A673 (cell line): Measurements from ENCODE around the gene KCMF1.

Source experiments
- CTCF ChIP-seq: fragments of 300-800, 200-600 bp; sonication (generic); conservative IDR thresholded peaks from 2 replicates; pipeline ENCODE4 v1.5.1; 2017; ENCODE audit warnings: low read depth, mild to moderate bottlenecking, antibody characterized with exemption, low read length, moderate library complexity, mixed read lengths
- EZH2 ChIP-seq: fragments of 200-600 bp; sonication (generic); IDR thresholded peaks from 2 replicates; pipeline ENCODE4 v1.6.1; 2017; ENCODE audit warnings: borderline replicate concordance, low read depth, mild to moderate bottlenecking, mixed read lengths, antibody characterized with exemption, low read length; ENCODE audit not compliant: poor library complexity, severe bottlenecking

- TF ChIP-seq CTCF (no peak), EZH2 (no peak)
Measured at GRCh38 chr2:85106489-85107180, 135.7 kb downstream of the KCMF1 start.
